ENCODE data around the gene SERPINA10. TPM values are rescaled to one million over a fixed set of nuclear protein-coding genes. Genes with fewer than 3 reads are reported as not detected.
A peak's percentile ranks its signal among the peaks of the same experiment; 100 is the strongest.

SERPINA10 gene
- total RNA-seq (under 1 TPM in 1 of 7 donors, not detected in 6; 0.05 TPM), polyA plus RNA-seq (not detected)
- long read RNA-seq, donor 1, result 0 reads
- long read RNA-seq, donor 2, result 0 reads
- long read RNA-seq, donor 3, result 0 reads

GRCh38 chr14:94292872-94293577 is at the start of gene SERPINA10:
Gene SERPINA10, minus strand, starts transcription at chr14:94293268. Its CDS starts 2,675 bp downstream, at chr14:94290593.
- intact Hi-C loops (cut with DNase I), result no loop called here
- TF ChIP-seq POLR2A (IDR thresholded peaks at IDR 0.05) (no peak), EP300 (IDR thresholded peaks at IDR 0.05) (no peak)
- WGBS, 3 donors, result 67 to 75% (median 68%) methylated on average over 10 of the region's 10 CpGs

GRCh38 chr14:94342334-94342934 is 49.4 kb upstream of the SERPINA10 start:
- DNase-seq, result peak in 4 of 5 donors; percentile 44 to 58 (median 53)
- Histone ChIP-seq H3K9me3 (no peaks in the 10 kb centered on the region), H3K4me1 (ENCODE audit: insufficient read depth) (peaks cover 3% of the 10 kb centered on the region), H3K4me3 (no peak overlapping the region), H3K36me3 (no peaks in the 10 kb centered on the region), H3K27ac (no peak overlapping the region), H3K27me3 (no peaks in the 10 kb centered on the region)
- 41 to 50% (median 43%) methylated on average over 2 of the region's 2 CpGs for WGBS, 3 donors
- TF ChIP-seq, protein P1, sequence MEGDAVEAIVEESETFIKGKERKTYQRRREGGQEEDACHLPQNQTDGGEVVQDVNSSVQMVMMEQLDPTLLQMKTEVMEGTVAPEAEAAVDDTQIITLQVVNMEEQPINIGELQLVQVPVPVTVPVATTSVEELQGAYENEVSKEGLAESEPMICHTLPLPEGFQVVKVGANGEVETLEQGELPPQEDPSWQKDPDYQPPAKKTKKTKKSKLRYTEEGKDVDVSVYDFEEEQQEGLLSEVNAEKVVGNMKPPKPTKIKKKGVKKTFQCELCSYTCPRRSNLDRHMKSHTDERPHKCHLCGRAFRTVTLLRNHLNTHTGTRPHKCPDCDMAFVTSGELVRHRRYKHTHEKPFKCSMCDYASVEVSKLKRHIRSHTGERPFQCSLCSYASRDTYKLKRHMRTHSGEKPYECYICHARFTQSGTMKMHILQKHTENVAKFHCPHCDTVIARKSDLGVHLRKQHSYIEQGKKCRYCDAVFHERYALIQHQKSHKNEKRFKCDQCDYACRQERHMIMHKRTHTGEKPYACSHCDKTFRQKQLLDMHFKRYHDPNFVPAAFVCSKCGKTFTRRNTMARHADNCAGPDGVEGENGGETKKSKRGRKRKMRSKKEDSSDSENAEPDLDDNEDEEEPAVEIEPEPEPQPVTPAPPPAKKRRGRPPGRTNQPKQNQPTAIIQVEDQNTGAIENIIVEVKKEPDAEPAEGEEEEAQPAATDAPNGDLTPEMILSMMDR (IDR thresholded peaks at IDR 0.05), result no peak
- TF ChIP-seq EP300 (IDR thresholded peaks at IDR 0.05) (no peak), POLR2A (IDR thresholded peaks at IDR 0.05) (no peak)
- intact Hi-C loops (cut with DNase I), result no loop called here

More at GRCh38 chr14:94292872-94293577, at the start of gene SERPINA10:
- Histone ChIP-seq H3K27me3 (no peaks in the 10 kb centered on the region), H3K4me3 (no peak within 1 kb of the TSS), H3K9me3 (no peaks in the 10 kb centered on the region), H3K4me1 (ENCODE audit: insufficient read depth) (no peaks in the 10 kb centered on the region), H3K36me3 (no peaks in the 10 kb centered on the region), H3K27ac (no peak within 1 kb of the TSS)
- no peak for DNase-seq

DNA sequence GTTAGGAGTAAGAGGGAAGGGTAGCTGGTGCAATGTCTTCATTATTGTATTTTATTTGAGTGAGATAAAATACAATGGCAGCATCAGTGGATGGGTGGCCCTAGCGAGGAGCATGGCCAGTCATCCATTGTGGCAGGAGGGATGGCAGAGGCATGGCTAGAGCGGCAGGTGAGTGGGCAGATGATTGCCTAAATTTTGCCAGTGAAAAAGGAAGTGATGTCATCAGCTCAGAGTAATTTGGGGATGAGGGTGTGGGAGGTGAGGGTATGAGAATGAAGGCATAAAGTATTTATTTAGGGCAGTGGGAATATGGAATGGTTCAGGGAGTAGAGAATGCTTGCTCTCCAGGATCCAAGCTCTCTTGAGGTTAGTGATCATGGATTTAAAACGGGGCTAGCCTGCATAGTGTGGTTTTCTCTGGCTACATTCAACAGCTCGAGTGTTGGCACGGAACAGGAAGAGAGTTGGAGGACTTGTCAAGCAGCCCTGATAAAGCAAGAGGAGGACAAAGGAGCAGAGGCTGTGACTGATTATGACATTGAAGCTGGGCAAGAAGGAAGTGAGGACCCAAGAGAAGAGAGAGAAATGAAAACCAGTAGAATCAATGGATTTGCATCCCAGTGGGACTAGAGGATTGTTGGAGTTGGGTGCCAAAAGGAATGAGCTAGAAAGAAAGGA is 48.7 kb upstream of the SERPINA10 start:
- Histone ChIP-seq H3K4me3 (no peak overlapping the region), H3K36me3 (no peaks in the 10 kb centered on the region), H3K9me3 (no peaks in the 10 kb centered on the region), H3K27ac (no peak overlapping the region), H3K27me3 (no peaks in the 10 kb centered on the region), H3K4me1 (ENCODE audit: insufficient read depth) (peaks cover 3% of the 10 kb centered on the region)
- no peak for DNase-seq
- no peak for TF ChIP-seq EP300 (IDR thresholded peaks at IDR 0.05)
- TF ChIP-seq, protein P1 (IDR thresholded peaks at IDR 0.05), result no peak
- no peak for TF ChIP-seq POLR2A (IDR thresholded peaks at IDR 0.05)
- intact Hi-C loops (cut with DNase I), result no loop called here
- 61 to 66% (median 65%) methylated on average over 5 of the region's 5 CpGs for WGBS, 3 donors

- H3K27me3 ChIP-seq, result no peaks in the 10 kb centered on the region
- DNase-seq, result no peak
- no peaks in the 10 kb centered on the region for H3K9me3 ChIP-seq
- intact Hi-C loops (cut with DNase I), result no loop called here
- TF ChIP-seq POLR2A (IDR thresholded peaks at IDR 0.05) (no peak), EP300 (IDR thresholded peaks at IDR 0.05) (no peak)
- TF ChIP-seq, protein P1 (IDR thresholded peaks at IDR 0.05), result no peak
- peaks cover 3% of the 10 kb centered on the region for H3K4me1 ChIP-seq (ENCODE audit: insufficient read depth)
- H3K4me3 ChIP-seq, result no peak overlapping the region
- H3K27ac ChIP-seq, result no peak overlapping the region
- no peaks in the 10 kb centered on the region for H3K36me3 ChIP-seq
Measured at GRCh38 chr14:94340533-94340932, 47.5 kb upstream of the SERPINA10 start.

Measured in ovary (tissue), 10 donors.